Sigmoid colon (tissue), 4 donors: ENCODE measurements around the gene PDZD7.

ENCODE experiments used
- CTCF ChIP-seq, 4 experiments: fragments of 450-650 bp in 3 of 4; fragments of 200-600 bp in 1 of 4; IDR thresholded peaks; one replicate each; pipeline ENCODE4 v1.5.1; 2016 to 2019; ENCODE audit warnings: antibody characterized with exemption in 4 of 4, mild to moderate bottlenecking in 3 of 4, moderate library complexity in 2 of 4
- POLR2A ChIP-seq, 2 donors: fragments of 450-650 bp; IDR thresholded peaks; one replicate each; pipeline ENCODE4 v1.6.1; 2016; ENCODE audit warnings: antibody characterized with exemption in 2 of 2, mild to moderate bottlenecking in 2 of 2, moderate library complexity in 2 of 2
- POLR2AphosphoS5 ChIP-seq, 4 donors: sonication (generic); formaldehyde crosslinking; IDR thresholded peaks; one replicate each; pipeline ENCODE4 v1.6.1; 2017; ENCODE audit warnings: antibody characterized with exemption in 4 of 4

- TF ChIP-seq CTCF (IDR thresholded peaks at IDR 0.05), result no peak
- TF ChIP-seq POLR2A (IDR thresholded peaks at IDR 0.05), result no peak
- TF ChIP-seq POLR2AphosphoS5 (IDR thresholded peaks at IDR 0.05), result no peak
Measured at GRCh38 chr10:100980311-100980710, 50.6 kb downstream of the PDZD7 start.
